SK-N-SH treated with all-trans-retinoic acid at 6 μM for 48 hours (cell line): ENCODE data around the gene CTSC.
A peak's percentile ranks its signal among the peaks of the same experiment; 100 is the strongest.

Source experiments
- ATAC-seq: fragments of 200-7000 bp; cut with Tn5 transposase; 3 replicates; pipeline ENCODE4 v1.9.1; 2020; ENCODE audit warnings: mild to moderate bottlenecking, moderate library complexity
- ARNTL ChIP-seq: fragments of 450-650 bp; formaldehyde crosslinking; IDR thresholded peaks from 2 replicates; pipeline ENCODE4 v1.5.0; 2020; ENCODE audit warnings: low read depth, mild to moderate bottlenecking, moderate library complexity, borderline replicate concordance
- BACH2 ChIP-seq: fragments of 250-450 bp; sonication (Bioruptor Pico); IDR thresholded peaks from 2 replicates; pipeline ENCODE4 v1.9.0; 2021; ENCODE audit warnings: mild to moderate bottlenecking, borderline replicate concordance
- CSDC2 ChIP-seq: fragments of 250-450 bp; sonication (Bioruptor Pico); IDR thresholded peaks from 2 replicates; pipeline ENCODE4 v1.5.0; 2020; ENCODE audit warnings: mild to moderate bottlenecking, moderate library complexity
- ESRRG ChIP-seq: fragments of 250-450 bp; sonication (Bioruptor Pico); IDR thresholded peaks from 2 replicates; pipeline ENCODE4 v1.6.1; 2021; ENCODE audit warnings: mild to moderate bottlenecking
- ISL1 ChIP-seq: fragments of 250-450 bp; sonication (Bioruptor Pico); IDR thresholded peaks from 2 replicates; pipeline ENCODE4 v2.1.2; 2022; ENCODE audit warnings: mild to moderate bottlenecking, moderate library complexity
- OSR1 ChIP-seq: fragments of 250-450 bp; sonication (Bioruptor Pico); IDR thresholded peaks from 2 replicates; pipeline ENCODE4 v1.8.0; 2022; ENCODE audit warnings: moderate library complexity, mild to moderate bottlenecking, inconsistent platforms
- POU6F1 ChIP-seq: fragments of 250-450 bp; sonication (Bioruptor Pico); IDR thresholded peaks from 2 replicates; pipeline ENCODE4 v1.8.0; 2021; ENCODE audit warnings: low read depth, mild to moderate bottlenecking, moderate library complexity, borderline replicate concordance
- PPARA ChIP-seq: fragments of 250-450 bp; sonication (Bioruptor Pico); IDR thresholded peaks from 2 replicates; pipeline ENCODE4 v1.5.0; 2020; ENCODE audit warnings: mild to moderate bottlenecking, borderline replicate concordance
- RARB ChIP-seq: fragments of 250-450 bp; sonication (Bioruptor Pico); IDR thresholded peaks from 2 replicates; pipeline ENCODE4 v1.8.0; 2021; ENCODE audit warnings: mild to moderate bottlenecking, moderate library complexity
- SNAI2 ChIP-seq: fragments of 250-450 bp; sonication (Bioruptor Pico); IDR thresholded peaks from 2 replicates; pipeline ENCODE4 v1.5.0; 2020; ENCODE audit warnings: mild to moderate bottlenecking, moderate library complexity
- TCF4 ChIP-seq: fragments of 250-450 bp; sonication (Bioruptor Pico); IDR thresholded peaks from 2 replicates; pipeline ENCODE4 v1.8.0; 2021; ENCODE audit warnings: mild to moderate bottlenecking, moderate library complexity, borderline replicate concordance
- TOX ChIP-seq: fragments of 250-450 bp; sonication (Bioruptor Pico); IDR thresholded peaks from 2 replicates; pipeline ENCODE4 v1.8.0; 2021; ENCODE audit warnings: mild to moderate bottlenecking, moderate library complexity, borderline replicate concordance
- TSHZ2 ChIP-seq: fragments of 250-450 bp; sonication (Bioruptor Pico); IDR thresholded peaks from 2 replicates; pipeline ENCODE4 v1.5.0; 2020; ENCODE audit warnings: mild to moderate bottlenecking, moderate library complexity
- ZC3H10 ChIP-seq: fragments of 250-450 bp; sonication (Bioruptor Pico); IDR thresholded peaks from 2 replicates; pipeline ENCODE4 v1.5.1; 2021; ENCODE audit warnings: mild to moderate bottlenecking, moderate library complexity
- ZFP30 ChIP-seq: fragments of 450-650 bp; formaldehyde crosslinking; IDR thresholded peaks from 2 replicates; pipeline ENCODE4 v1.5.0; 2022; ENCODE audit warnings: mild to moderate bottlenecking, moderate library complexity
- ZNF565 ChIP-seq: fragments of 450-650 bp; formaldehyde crosslinking; conservative IDR thresholded peaks from 2 replicates; pipeline ENCODE4 v1.5.0; 2020; ENCODE audit warnings: low read depth, mild to moderate bottlenecking, moderate library complexity
- ZNF70 ChIP-seq: fragments of 450-650 bp; formaldehyde crosslinking; IDR thresholded peaks from 2 replicates; pipeline ENCODE4 v1.5.0; 2020; ENCODE audit warnings: mild to moderate bottlenecking, moderate library complexity
- ZNF8 ChIP-seq: fragments of 450-650 bp; formaldehyde crosslinking; IDR thresholded peaks from 2 replicates; pipeline ENCODE4 v1.5.0; 2020; ENCODE audit warnings: mild to moderate bottlenecking, moderate library complexity
- TF ChIP-seq, protein P1 (sequence below): fragments of 250-450 bp; sonication (Bioruptor Pico); IDR thresholded peaks from 2 replicates; pipeline ENCODE4 v1.5.1; 2021; ENCODE audit warnings: mild to moderate bottlenecking, moderate library complexity
- TF ChIP-seq, protein P2 (sequence below): fragments of 250-450 bp; sonication (Bioruptor Pico); IDR thresholded peaks from 2 replicates; pipeline ENCODE4 v1.8.0; 2020; ENCODE audit warnings: mild to moderate bottlenecking, moderate library complexity, borderline replicate concordance

CTSC gene

GRCh38 chr11:88282747-88283515 lies 54.6 kb downstream of the CTSC start (continued):
- TF ChIP-seq TSHZ2 (CRISPR knock-in tag) (no peak), ARNTL (CRISPR knock-in tag) (no peak), CSDC2 (CRISPR knock-in tag) (no peak), ZNF565 (CRISPR knock-in tag) (no peak), SNAI2 (no peak), ZFP30 (CRISPR knock-in tag) (no peak)

DNA sequence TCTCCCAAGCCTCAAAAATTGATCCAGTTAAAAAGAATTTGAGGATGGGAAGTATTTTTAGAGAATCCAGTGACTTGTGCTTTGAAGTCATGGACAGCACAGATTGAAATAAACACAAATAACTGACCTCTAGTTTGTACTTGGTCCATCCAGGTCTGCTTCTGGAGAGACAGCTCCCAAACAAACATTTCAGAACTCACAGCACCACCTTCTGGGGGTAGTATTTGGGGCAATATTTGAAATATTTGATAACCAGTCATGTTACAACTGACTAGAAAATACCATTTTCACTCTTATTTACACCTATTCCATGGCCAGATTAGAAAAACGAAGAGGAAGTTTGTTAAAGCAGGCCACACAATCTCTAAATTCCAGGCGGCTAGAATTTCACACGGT lies 56.2 kb downstream of the CTSC start:
- TF ChIP-seq ZFP30 (CRISPR knock-in tag) = no peak
- TF ChIP-seq PPARA (CRISPR knock-in tag) = no peak
- TF ChIP-seq TSHZ2 (CRISPR knock-in tag) = no peak
- TF ChIP-seq OSR1 (CRISPR knock-in tag) = no peak
- TF ChIP-seq, protein P1, sequence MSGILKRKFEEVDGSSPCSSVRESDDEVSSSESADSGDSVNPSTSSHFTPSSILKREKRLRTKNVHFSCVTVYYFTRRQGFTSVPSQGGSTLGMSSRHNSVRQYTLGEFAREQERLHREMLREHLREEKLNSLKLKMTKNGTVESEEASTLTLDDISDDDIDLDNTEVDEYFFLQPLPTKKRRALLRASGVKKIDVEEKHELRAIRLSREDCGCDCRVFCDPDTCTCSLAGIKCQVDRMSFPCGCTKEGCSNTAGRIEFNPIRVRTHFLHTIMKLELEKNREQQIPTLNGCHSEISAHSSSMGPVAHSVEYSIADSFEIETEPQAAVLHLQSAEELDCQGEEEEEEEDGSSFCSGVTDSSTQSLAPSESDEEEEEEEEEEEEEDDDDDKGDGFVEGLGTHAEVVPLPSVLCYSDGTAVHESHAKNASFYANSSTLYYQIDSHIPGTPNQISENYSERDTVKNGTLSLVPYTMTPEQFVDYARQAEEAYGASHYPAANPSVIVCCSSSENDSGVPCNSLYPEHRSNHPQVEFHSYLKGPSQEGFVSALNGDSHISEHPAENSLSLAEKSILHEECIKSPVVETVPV = no peak
- no peak for TF ChIP-seq TOX
- TF ChIP-seq TCF4 (CRISPR knock-in tag) = no peak
- TF ChIP-seq, protein P2, sequence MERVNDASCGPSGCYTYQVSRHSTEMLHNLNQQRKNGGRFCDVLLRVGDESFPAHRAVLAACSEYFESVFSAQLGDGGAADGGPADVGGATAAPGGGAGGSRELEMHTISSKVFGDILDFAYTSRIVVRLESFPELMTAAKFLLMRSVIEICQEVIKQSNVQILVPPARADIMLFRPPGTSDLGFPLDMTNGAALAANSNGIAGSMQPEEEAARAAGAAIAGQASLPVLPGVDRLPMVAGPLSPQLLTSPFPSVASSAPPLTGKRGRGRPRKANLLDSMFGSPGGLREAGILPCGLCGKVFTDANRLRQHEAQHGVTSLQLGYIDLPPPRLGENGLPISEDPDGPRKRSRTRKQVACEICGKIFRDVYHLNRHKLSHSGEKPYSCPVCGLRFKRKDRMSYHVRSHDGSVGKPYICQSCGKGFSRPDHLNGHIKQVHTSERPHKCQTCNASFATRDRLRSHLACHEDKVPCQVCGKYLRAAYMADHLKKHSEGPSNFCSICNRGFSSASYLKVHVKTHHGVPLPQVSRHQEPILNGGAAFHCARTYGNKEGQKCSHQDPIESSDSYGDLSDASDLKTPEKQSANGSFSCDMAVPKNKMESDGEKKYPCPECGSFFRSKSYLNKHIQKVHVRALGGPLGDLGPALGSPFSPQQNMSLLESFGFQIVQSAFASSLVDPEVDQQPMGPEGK (CRISPR knock-in tag) = no peak
- TF ChIP-seq ISL1 (CRISPR knock-in tag) = no peak
- no peak for TF ChIP-seq ESRRG (CRISPR knock-in tag)
- no peak for TF ChIP-seq ZNF8 (CRISPR knock-in tag)
- TF ChIP-seq RARB (CRISPR knock-in tag) = no peak
- TF ChIP-seq SNAI2 = no peak
- no peak for TF ChIP-seq ZNF565 (CRISPR knock-in tag)
- no peak for TF ChIP-seq ARNTL (CRISPR knock-in tag)
- TF ChIP-seq BACH2 (CRISPR knock-in tag) = no peak
- TF ChIP-seq ZNF70 (CRISPR knock-in tag) = no peak
- no peak for TF ChIP-seq POU6F1 (CRISPR knock-in tag)
- no peak for TF ChIP-seq ZC3H10 (CRISPR knock-in tag)
- peak; percentile 51 for ATAC-seq
